ENCODE results near the gene RAE1.

Gene RAE1

DNA sequence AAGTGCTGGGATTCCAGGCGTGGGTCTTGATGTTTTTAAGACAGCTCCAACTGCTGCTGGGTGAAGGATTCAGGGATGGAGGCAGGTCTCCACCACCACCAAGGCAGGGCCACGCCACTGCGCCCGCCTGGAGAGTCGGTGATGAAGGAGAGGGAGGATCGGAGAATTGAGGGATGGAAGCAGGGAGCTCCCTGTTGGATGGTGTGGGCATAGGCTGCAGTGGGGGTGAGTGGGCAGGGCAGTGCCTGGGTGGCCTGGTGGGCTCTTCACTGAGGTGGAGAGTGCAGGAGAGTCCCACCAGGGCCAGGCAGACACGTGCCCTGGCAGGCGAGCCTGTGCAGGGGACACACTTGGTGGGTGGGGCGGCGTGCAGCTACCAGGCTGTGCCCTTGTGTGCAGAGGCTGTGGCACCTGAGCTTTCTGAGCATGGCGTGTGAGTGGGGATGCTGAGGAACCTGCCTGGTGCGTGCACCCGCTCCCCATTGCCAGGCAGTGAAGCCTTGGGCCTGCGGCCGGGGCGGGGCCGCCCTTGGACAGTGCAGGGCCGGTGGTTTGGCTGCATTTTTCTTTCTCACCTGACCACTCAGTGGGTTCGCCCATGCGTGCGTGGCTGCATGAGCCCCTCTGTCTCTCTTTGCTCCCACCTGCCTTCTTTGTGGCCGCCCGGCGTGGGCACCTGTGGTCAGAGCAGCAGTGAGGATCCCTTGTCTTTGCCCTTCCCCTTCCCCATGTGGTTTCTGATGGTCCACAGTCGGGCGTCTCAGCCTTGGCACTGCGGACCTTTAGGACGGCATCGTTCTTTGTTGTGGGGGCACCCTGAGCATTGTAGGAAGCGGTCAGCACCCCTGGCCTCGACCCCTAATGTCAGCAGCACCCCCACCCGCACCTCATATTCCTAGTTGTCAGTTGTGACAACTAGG is 51.4 kb downstream of the RAE1 start:
- peaks cover 61% of the 10 kb centered on the region for H3K36me3 ChIP-seq (ENCODE audit: control insufficient read depth, insufficient read depth, low read length)
- no peak overlapping the region for H3K4me3 ChIP-seq (replicated peaks; ENCODE audit: low read depth, low read length)
- H3K27me3 ChIP-seq (replicated peaks; ENCODE audit: control insufficient read depth, insufficient read depth, low read length), result no peaks in the 10 kb centered on the region
- DNase-seq (ENCODE audit: extremely low read depth, insufficient read length), result no peak
- TF ChIP-seq, protein P1, sequence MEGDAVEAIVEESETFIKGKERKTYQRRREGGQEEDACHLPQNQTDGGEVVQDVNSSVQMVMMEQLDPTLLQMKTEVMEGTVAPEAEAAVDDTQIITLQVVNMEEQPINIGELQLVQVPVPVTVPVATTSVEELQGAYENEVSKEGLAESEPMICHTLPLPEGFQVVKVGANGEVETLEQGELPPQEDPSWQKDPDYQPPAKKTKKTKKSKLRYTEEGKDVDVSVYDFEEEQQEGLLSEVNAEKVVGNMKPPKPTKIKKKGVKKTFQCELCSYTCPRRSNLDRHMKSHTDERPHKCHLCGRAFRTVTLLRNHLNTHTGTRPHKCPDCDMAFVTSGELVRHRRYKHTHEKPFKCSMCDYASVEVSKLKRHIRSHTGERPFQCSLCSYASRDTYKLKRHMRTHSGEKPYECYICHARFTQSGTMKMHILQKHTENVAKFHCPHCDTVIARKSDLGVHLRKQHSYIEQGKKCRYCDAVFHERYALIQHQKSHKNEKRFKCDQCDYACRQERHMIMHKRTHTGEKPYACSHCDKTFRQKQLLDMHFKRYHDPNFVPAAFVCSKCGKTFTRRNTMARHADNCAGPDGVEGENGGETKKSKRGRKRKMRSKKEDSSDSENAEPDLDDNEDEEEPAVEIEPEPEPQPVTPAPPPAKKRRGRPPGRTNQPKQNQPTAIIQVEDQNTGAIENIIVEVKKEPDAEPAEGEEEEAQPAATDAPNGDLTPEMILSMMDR (IDR thresholded peaks at IDR 0.05; ENCODE audit: insufficient read depth, low read length, poor library complexity, severe bottlenecking), result no peak

DNA sequence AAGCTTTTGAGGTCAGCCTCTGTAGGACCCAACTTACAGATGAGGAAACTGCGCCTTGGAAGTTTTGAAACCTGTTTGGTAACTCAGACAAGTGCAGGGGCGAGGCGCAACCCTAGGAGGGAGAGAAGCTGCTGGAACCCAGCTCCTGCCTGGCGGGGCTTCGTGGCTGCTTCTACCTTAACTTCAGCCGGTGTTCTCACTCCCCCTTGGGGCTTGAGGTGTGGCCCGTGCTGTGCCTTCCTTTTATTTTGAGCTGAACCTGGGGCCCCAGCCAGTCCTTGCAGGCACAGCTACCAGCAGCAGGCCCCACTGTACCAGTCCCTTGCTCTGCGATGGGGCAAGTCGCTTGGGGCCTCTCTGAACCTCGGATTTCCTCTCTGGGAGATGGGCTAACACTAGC is 52.2 kb downstream of the RAE1 start:
- TF ChIP-seq, protein P1 (IDR thresholded peaks at IDR 0.05; ENCODE audit: insufficient read depth, low read length, poor library complexity, severe bottlenecking), result no peak
- H3K36me3 ChIP-seq (ENCODE audit: control insufficient read depth, insufficient read depth, low read length), result peaks cover 65% of the 10 kb centered on the region
- H3K4me3 ChIP-seq (replicated peaks; ENCODE audit: low read depth, low read length), result no peak overlapping the region
- H3K27me3 ChIP-seq (replicated peaks; ENCODE audit: control insufficient read depth, insufficient read depth, low read length), result no peaks in the 10 kb centered on the region
- no peak for DNase-seq (ENCODE audit: extremely low read depth, insufficient read length)

DNA sequence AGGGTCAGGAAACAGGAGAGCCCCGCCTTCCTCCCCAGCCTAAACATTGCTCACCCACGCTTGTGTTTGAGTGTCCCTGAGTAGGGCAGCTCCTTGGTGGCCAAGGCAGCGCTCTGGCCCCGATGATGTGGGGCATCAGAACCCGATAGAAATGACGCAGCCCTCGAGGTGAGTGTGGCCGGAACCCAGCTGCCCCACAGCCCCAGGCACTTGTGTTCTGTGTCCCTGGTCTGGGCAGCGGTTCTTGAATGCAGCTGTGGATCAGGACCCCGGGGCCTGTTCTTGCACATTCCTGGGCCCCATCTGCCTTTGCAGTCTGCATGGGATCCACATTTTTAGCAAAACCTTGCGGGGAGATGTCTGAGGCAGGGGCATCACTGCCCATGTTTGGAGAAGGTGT is 53.0 kb downstream of the RAE1 start:
- TF ChIP-seq, protein P1 (IDR thresholded peaks at IDR 0.05; ENCODE audit: insufficient read depth, low read length, poor library complexity, severe bottlenecking), result no peak
- no peak for DNase-seq (ENCODE audit: extremely low read depth, insufficient read length)
- H3K36me3 ChIP-seq (ENCODE audit: control insufficient read depth, insufficient read depth, low read length), result peaks cover 68% of the 10 kb centered on the region
- no peaks in the 10 kb centered on the region for H3K27me3 ChIP-seq (replicated peaks; ENCODE audit: control insufficient read depth, insufficient read depth, low read length)
- no peak overlapping the region for H3K4me3 ChIP-seq (replicated peaks; ENCODE audit: low read depth, low read length)

DNA sequence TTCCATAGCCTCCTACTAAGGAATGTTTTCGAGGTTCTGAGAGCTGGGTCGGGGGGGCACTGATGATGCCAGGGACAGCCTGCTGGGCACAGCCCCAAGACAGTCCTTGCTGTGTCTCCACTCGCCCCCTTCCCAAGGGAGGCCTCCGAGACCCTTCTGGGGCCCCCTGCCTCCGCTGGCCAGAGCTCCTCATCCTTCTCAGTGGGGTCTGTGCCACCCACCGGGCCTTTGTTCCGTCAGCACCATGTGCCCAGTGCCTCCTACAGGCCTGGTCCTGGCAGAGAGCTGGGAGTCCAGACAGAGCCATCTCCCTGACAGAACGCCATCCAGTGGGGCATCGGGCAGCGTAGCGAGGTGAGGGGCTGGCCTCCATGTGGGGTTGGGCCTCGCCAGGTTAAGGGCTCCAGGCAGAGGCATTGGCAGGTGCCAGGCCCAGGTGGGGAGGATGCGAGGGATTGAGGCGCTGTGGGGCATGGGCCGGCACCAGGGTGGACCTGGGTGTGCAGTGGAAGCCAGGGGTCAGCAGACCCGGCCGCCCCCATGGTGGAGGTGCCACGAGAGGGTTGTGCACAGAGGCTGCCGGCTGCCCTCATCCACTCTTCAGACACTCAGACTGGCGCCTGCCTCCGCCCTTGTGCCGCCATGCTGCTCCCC is 53.5 kb downstream of the RAE1 start:
- TF ChIP-seq, protein P1 (IDR thresholded peaks at IDR 0.05; ENCODE audit: insufficient read depth, low read length, poor library complexity, severe bottlenecking), result no peak
- Histone ChIP-seq H3K27me3 (replicated peaks; ENCODE audit: control insufficient read depth, insufficient read depth, low read length) (no peaks in the 10 kb centered on the region), H3K36me3 (ENCODE audit: control insufficient read depth, insufficient read depth, low read length) (peaks cover 70% of the 10 kb centered on the region), H3K4me3 (replicated peaks; ENCODE audit: low read depth, low read length) (no peak overlapping the region)
- DNase-seq (ENCODE audit: extremely low read depth, insufficient read length), result no peak

DNA sequence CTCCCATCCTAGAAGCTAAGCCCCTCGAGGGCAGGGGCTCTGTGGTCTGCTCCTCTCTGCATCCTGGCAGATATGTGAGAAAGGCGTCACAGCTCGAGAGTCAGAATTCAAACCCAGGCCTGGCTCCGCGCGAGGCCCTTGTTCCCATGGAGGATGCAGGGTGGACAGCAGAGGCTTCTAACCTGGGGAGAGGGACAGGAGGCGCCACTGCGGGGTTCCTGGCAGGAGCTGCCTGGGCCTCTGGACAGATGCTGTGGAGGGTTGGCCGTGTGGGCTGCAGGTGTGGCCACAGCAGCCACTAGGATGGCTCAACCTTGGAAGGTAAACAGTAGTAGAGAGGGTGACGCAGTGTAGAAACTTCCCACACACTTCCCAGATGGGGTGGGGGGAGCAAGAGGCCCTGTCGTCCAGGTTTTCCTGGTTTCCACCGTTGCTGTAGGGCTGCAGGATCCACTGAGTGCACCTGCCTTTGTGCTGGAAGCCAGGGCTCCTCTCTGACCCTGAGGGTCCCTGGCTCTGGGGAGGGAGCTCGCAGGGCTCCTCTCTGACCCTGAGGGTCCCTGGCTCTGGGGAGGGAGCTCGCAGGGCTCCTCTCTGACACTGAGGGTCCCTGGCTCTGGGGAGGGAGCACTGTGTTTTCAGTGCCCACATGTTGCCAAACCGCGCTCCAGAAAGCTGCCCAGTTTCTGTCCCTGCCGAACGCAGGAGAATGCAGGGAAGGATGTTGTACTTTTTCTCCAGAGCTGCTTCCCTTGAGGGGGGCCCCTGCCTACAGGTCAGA is 54.4 kb downstream of the RAE1 start:
- Histone ChIP-seq H3K4me3 (replicated peaks; ENCODE audit: low read depth, low read length) (no peak overlapping the region), H3K27me3 (replicated peaks; ENCODE audit: control insufficient read depth, insufficient read depth, low read length) (no peaks in the 10 kb centered on the region), H3K36me3 (ENCODE audit: control insufficient read depth, insufficient read depth, low read length) (peaks cover 68% of the 10 kb centered on the region)
- TF ChIP-seq, protein P1 (IDR thresholded peaks at IDR 0.05; ENCODE audit: insufficient read depth, low read length, poor library complexity, severe bottlenecking), result no peak
- DNase-seq (ENCODE audit: extremely low read depth, insufficient read length), result no peak
